Choroid plexus epithelial cell (primary cell): ENCODE data around the gene CTTNBP2.

ENCODE experiments used
- DNase-seq: peaks from one replicate; pipeline ENCODE4 v3.0.0-alpha.2; 2010; ENCODE audit warnings: low read depth
- H3K4me3 ChIP-seq: 2 replicates; pipeline ENCODE4 v1.5.1; 2011; ENCODE audit warnings: low read depth, mild to moderate bottlenecking, control low read depth, low read length, moderate library complexity
- CTCF ChIP-seq: conservative IDR thresholded peaks from 2 replicates; pipeline ENCODE4 v1.5.1; 2011; ENCODE audit warnings: low read depth, mild to moderate bottlenecking, control low read depth, inconsistent platforms, low read length, moderate library complexity

CTTNBP2 gene

GRCh38 chr7:117666031-117666430 lies 207.2 kb downstream of the CTTNBP2 start:
- no peak for TF ChIP-seq CTCF
- H3K4me3 ChIP-seq = no peak overlapping the region
- DNase-seq = peak; percentile 87

GRCh38 chr7:117665368-117665767 lies 207.9 kb downstream of the CTTNBP2 start:
- peak; percentile 78 for DNase-seq
- TF ChIP-seq CTCF = no peak
- no peak overlapping the region for H3K4me3 ChIP-seq

GRCh38 chr7:117664047-117664446 lies 209.2 kb downstream of the CTTNBP2 start:
- no peak for DNase-seq
- H3K4me3 ChIP-seq = no peak overlapping the region
- TF ChIP-seq CTCF = no peak

- DNase-seq = no peak
- TF ChIP-seq CTCF = no peak
- H3K4me3 ChIP-seq = no peak overlapping the region
Measured at GRCh38 chr7:117661328-117661727, 211.9 kb downstream of the CTTNBP2 start.
